Measurements from ENCODE around the gene DAPK2.

GRCh38 chr15:63990454-63990853, 55.8 kb downstream of the DAPK2 start:
- TF ChIP-seq, protein P1, sequence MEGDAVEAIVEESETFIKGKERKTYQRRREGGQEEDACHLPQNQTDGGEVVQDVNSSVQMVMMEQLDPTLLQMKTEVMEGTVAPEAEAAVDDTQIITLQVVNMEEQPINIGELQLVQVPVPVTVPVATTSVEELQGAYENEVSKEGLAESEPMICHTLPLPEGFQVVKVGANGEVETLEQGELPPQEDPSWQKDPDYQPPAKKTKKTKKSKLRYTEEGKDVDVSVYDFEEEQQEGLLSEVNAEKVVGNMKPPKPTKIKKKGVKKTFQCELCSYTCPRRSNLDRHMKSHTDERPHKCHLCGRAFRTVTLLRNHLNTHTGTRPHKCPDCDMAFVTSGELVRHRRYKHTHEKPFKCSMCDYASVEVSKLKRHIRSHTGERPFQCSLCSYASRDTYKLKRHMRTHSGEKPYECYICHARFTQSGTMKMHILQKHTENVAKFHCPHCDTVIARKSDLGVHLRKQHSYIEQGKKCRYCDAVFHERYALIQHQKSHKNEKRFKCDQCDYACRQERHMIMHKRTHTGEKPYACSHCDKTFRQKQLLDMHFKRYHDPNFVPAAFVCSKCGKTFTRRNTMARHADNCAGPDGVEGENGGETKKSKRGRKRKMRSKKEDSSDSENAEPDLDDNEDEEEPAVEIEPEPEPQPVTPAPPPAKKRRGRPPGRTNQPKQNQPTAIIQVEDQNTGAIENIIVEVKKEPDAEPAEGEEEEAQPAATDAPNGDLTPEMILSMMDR (IDR thresholded peaks at IDR 0.05): no peak
- TF ChIP-seq POLR2AphosphoS5 (IDR thresholded peaks at IDR 0.05) (no peak), POLR2A (IDR thresholded peaks at IDR 0.05) (no peak)

All from transverse colon (tissue), 4 donors.